Measurements from ENCODE around the gene FSTL4. TPM values are rescaled to one million over a fixed set of nuclear protein-coding genes. Genes with fewer than 3 reads are reported as not detected.
A peak's percentile ranks its signal among the peaks of the same experiment; 100 is the strongest.

The FSTL4 gene
- polyA plus RNA-seq, 1 donor from 2014 or later = not detected

- H3K4me3 Mint-ChIP-seq = no peak overlapping the region
- H3K4me1 Mint-ChIP-seq = no peaks in the 10 kb centered on the region
- H3K9me3 Mint-ChIP-seq = no peaks in the 10 kb centered on the region
- H3K36me3 Mint-ChIP-seq = no peaks in the 10 kb centered on the region
- no peak overlapping the region for H3K27ac Mint-ChIP-seq
- H3K27me3 Mint-ChIP-seq = no peaks in the 10 kb centered on the region
Observed at GRCh38 chr5:133278317-133278716, 334.0 kb downstream of the FSTL4 start.

DNA sequence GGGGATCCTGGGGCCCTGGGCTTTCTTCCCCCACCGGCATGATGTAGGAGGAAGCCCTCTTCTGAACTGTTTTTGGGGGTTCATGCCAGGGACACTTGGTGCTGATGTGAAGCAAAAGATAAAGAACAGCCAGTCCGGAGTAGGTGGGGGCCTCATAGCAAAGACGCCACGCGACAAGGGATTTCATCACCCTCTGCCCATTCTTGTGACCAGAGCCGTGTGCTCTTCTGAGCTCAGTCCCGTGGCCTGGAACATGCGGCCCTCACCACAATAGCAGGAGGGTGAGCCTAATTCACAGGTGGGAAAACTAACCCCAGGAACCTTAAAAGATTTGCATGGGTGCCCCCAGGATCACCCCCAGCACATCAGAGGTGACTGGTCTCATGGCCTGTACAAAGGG, 334.6 kb downstream of the FSTL4 start:
- Mint-ChIP-seq H3K4me3 (no peak overlapping the region), H3K27ac (no peak overlapping the region), H3K36me3 (no peaks in the 10 kb centered on the region), H3K9me3 (no peaks in the 10 kb centered on the region), H3K4me1 (no peaks in the 10 kb centered on the region), H3K27me3 (no peaks in the 10 kb centered on the region)

DNA sequence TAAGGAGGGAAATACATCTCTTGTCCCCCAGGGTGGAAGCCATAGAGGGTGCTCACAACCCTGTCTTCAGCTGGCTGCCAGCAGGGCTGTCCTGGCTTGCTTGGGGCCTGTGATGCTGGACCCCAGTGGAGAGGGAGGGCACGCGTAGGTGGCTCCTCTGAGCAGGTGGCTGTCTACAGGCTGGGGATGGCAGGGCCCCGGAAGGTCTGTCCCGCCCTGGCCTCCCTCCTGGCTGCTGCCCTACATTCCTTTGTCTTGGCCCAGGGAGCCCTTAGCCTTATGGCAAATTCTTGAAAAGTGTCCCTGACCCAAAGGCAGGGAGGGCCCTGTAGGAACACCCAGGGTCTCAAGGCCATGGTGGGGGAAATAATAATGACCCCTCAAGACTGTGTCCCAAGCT, 336.2 kb downstream of the FSTL4 start:
- no peaks in the 10 kb centered on the region for H3K27me3 Mint-ChIP-seq
- no peak overlapping the region for H3K4me3 Mint-ChIP-seq
- no peak overlapping the region for H3K27ac Mint-ChIP-seq
- H3K36me3 Mint-ChIP-seq = no peaks in the 10 kb centered on the region
- no peaks in the 10 kb centered on the region for H3K4me1 Mint-ChIP-seq
- H3K9me3 Mint-ChIP-seq = no peaks in the 10 kb centered on the region

- H3K4me3 Mint-ChIP-seq = no peak overlapping the region
- no peaks in the 10 kb centered on the region for H3K9me3 Mint-ChIP-seq
- no peaks in the 10 kb centered on the region for H3K4me1 Mint-ChIP-seq
- no peaks in the 10 kb centered on the region for H3K27me3 Mint-ChIP-seq
- no peak overlapping the region for H3K27ac Mint-ChIP-seq
- H3K36me3 Mint-ChIP-seq = no peaks in the 10 kb centered on the region
Observed at GRCh38 chr5:133275631-133276030, 336.7 kb downstream of the FSTL4 start.

DNA sequence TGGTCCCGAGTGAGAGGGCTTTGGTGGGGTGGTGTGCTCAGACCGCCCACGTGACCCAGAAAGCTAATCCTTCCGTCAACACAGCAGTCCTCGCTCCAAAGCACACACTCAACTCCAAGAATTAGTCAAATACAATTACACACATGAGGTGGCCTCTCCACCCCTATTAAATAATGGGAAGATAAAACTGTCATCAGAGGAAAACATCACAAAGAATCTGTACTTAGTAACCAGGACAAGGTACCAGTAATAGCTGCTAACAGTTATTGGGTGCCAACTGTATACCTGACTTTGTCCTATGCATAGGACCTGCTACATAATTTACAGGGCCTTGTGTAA, 337.8 kb downstream of the FSTL4 start:
- Mint-ChIP-seq H3K27me3 (no peaks in the 10 kb centered on the region), H3K4me3 (no peak overlapping the region), H3K27ac (no peak overlapping the region), H3K4me1 (no peaks in the 10 kb centered on the region), H3K9me3 (no peaks in the 10 kb centered on the region), H3K36me3 (no peaks in the 10 kb centered on the region)

DNA sequence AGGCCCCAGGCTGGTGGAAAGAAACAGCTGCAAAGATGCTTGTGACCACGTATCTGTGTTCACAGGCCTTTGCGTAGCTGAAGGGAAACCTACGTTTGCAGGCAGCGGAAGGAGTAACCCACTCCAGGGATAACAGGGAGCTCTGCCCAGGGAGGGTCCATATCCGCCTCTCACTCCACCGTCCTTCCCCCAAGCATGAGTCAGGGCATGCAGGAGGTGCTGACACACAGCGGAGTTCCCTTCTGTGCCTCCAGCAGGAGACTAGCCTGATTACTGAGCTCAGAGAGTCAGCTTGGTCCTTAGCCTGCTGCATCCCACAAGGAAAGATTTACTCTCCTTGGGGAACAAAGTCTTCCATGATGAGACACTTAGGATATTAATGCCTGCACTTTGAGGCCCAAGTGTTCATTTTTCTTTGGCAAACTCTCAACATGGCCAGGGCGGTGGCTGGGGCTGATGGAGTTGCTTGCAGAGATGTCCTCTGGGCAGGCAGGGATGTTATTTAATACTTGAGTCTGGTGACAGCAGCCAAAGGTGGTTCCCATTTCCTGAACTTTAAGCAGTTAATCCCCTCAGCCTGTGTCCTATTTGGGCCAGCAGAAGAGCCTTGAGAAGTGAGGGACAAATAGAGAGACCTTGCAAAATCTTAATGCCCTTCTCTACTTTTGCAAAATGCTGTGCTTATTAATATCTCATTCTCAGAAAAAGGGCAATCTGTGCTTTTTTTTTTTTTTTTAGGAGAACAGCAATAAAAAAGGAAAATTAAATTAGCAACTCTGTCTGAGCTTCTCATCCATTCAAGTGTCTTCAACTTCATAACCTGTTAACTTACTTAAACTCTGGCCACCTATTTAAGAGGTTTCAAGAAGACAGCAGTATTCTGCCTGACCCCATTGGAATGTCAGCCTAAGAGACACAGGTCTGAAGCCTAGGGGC, 338.4 kb downstream of the FSTL4 start:
- H3K36me3 Mint-ChIP-seq = no peaks in the 10 kb centered on the region
- H3K27me3 Mint-ChIP-seq = no peaks in the 10 kb centered on the region
- no peaks in the 10 kb centered on the region for H3K9me3 Mint-ChIP-seq
- no peak overlapping the region for H3K4me3 Mint-ChIP-seq
- H3K27ac Mint-ChIP-seq = no peak overlapping the region
- no peaks in the 10 kb centered on the region for H3K4me1 Mint-ChIP-seq

- no peaks in the 10 kb centered on the region for H3K4me1 Mint-ChIP-seq
- no peak overlapping the region for H3K27ac Mint-ChIP-seq
- H3K27me3 Mint-ChIP-seq = peaks cover 2% of the 10 kb centered on the region
- H3K9me3 Mint-ChIP-seq = no peaks in the 10 kb centered on the region
- no peak overlapping the region for H3K4me3 Mint-ChIP-seq
- H3K36me3 Mint-ChIP-seq = no peaks in the 10 kb centered on the region
Observed at GRCh38 chr5:133272345-133272744, 340.0 kb downstream of the FSTL4 start.

- no peaks in the 10 kb centered on the region for H3K4me1 Mint-ChIP-seq
- H3K27me3 Mint-ChIP-seq = peaks cover 2% of the 10 kb centered on the region
- H3K9me3 Mint-ChIP-seq = no peaks in the 10 kb centered on the region
- no peak overlapping the region for H3K4me3 Mint-ChIP-seq
- no peak overlapping the region for H3K27ac Mint-ChIP-seq
- peaks cover 2% of the 10 kb centered on the region for H3K36me3 Mint-ChIP-seq
Observed at GRCh38 chr5:133271606-133272005, 340.7 kb downstream of the FSTL4 start.

DNA sequence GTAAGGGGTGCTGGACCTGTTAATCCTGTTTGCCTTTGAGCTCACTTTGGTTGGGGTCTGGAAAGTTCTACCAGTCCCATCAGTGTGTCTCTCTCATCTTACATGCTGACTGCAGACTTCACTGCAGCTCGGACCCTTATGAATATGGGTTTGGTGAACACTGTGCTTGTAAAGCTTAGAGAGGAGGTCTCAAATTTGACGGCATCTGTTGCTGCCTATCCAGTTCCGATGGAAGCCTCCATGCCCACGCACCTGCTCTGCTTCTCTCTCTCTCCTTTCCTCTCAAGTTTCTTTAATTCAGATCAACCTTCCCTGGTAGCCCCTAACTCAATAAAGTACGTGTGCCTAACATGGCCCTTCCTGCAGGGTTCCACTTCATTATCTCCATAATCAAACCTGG, 342.6 kb downstream of the FSTL4 start:
- H3K9me3 Mint-ChIP-seq = no peaks in the 10 kb centered on the region
- no peak overlapping the region for H3K27ac Mint-ChIP-seq
- H3K27me3 Mint-ChIP-seq = peaks cover 2% of the 10 kb centered on the region
- peaks cover 2% of the 10 kb centered on the region for H3K36me3 Mint-ChIP-seq
- no peaks in the 10 kb centered on the region for H3K4me1 Mint-ChIP-seq
- H3K4me3 Mint-ChIP-seq = no peak overlapping the region

DNA sequence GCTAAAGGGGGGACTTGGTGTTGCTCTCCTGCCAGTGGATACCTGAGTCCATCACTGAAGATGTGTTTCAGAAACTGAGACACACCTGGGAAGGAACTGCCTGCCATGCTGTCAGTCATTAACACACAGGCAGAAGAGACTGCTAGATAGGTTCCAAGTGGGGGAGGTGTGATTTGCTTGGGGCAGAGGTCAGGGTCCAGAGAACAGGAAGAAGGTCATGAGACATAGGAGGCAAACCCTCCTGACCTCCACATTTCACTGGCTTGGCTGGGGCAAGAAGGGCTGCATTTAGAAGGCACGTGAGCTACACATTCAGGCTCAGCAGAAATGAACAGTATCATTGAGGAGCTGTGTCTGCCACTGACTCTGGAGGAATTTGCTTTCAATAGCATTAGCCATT, 344.7 kb downstream of the FSTL4 start:
- Mint-ChIP-seq H3K27me3 (peaks cover 2% of the 10 kb centered on the region), H3K4me1 (no peaks in the 10 kb centered on the region), H3K9me3 (no peaks in the 10 kb centered on the region), H3K27ac (peak overlapping the region in 1 of 3 donors; percentile 71), H3K36me3 (peaks cover 2% of the 10 kb centered on the region), H3K4me3 (no peak overlapping the region)

GRCh38 chr5:133266966-133267365, 345.4 kb downstream of the FSTL4 start:
- Mint-ChIP-seq H3K9me3 (no peaks in the 10 kb centered on the region), H3K4me1 (no peaks in the 10 kb centered on the region), H3K27ac (no peak overlapping the region), H3K27me3 (peaks cover 2% of the 10 kb centered on the region), H3K36me3 (peaks cover 2% of the 10 kb centered on the region), H3K4me3 (no peak overlapping the region)

GRCh38 chr5:133266527-133266878, 345.8 kb downstream of the FSTL4 start:
- peaks cover 2% of the 10 kb centered on the region for H3K36me3 Mint-ChIP-seq
- H3K27ac Mint-ChIP-seq = no peak overlapping the region
- no peaks in the 10 kb centered on the region for H3K9me3 Mint-ChIP-seq
- H3K4me3 Mint-ChIP-seq = no peak overlapping the region
- H3K27me3 Mint-ChIP-seq = peaks cover 2% of the 10 kb centered on the region
- H3K4me1 Mint-ChIP-seq = no peaks in the 10 kb centered on the region

GRCh38 chr5:133265720-133266526, 346.4 kb downstream of the FSTL4 start:
- Mint-ChIP-seq H3K27ac (no peak overlapping the region), H3K9me3 (no peaks in the 10 kb centered on the region), H3K4me1 (no peaks in the 10 kb centered on the region), H3K4me3 (no peak overlapping the region), H3K27me3 (peaks cover 2% of the 10 kb centered on the region), H3K36me3 (peaks cover 2% of the 10 kb centered on the region)

GRCh38 chr5:133265257-133265656, 347.1 kb downstream of the FSTL4 start:
- no peaks in the 10 kb centered on the region for H3K4me1 Mint-ChIP-seq
- H3K27ac Mint-ChIP-seq = no peak overlapping the region
- no peaks in the 10 kb centered on the region for H3K9me3 Mint-ChIP-seq
- peaks cover 5% of the 10 kb centered on the region for H3K27me3 Mint-ChIP-seq
- peaks cover 2% of the 10 kb centered on the region for H3K36me3 Mint-ChIP-seq
- H3K4me3 Mint-ChIP-seq = no peak overlapping the region

GRCh38 chr5:133262690-133263089, 349.7 kb downstream of the FSTL4 start:
- peaks cover 0 to 2% (median 0%) of the 10 kb centered on the region in 3 donors for H3K4me1 Mint-ChIP-seq
- H3K36me3 Mint-ChIP-seq = peaks cover 4% of the 10 kb centered on the region
- H3K4me3 Mint-ChIP-seq = no peak overlapping the region
- no peaks in the 10 kb centered on the region for H3K9me3 Mint-ChIP-seq
- H3K27me3 Mint-ChIP-seq = peaks cover 5% of the 10 kb centered on the region
- no peak overlapping the region for H3K27ac Mint-ChIP-seq

GRCh38 chr5:133261993-133262392, 350.3 kb downstream of the FSTL4 start:
- H3K4me3 Mint-ChIP-seq = no peak overlapping the region
- peaks cover 3% of the 10 kb centered on the region for H3K27me3 Mint-ChIP-seq
- H3K27ac Mint-ChIP-seq = no peak overlapping the region
- peaks cover 0 to 2% (median 0%) of the 10 kb centered on the region in 3 donors for H3K4me1 Mint-ChIP-seq
- H3K9me3 Mint-ChIP-seq = no peaks in the 10 kb centered on the region
- H3K36me3 Mint-ChIP-seq = peaks cover 4% of the 10 kb centered on the region
